Measurements from ENCODE around the gene FGF14. TPM values are rescaled to one million over a fixed set of nuclear protein-coding genes. Genes with fewer than 3 reads are reported as not detected.
A peak's percentile ranks its signal among the peaks of the same experiment; 100 is the strongest.
"Not testable (repeated sequence)": the region's sequence is repeated elsewhere in the genome, so short reads cannot be mapped to it uniquely, and the experiment has no call there.

FGF14 gene
- total and polyA plus RNA-seq, 2 experiments from 2014 or later: 0.73 TPM; not detected in 1

DNA sequence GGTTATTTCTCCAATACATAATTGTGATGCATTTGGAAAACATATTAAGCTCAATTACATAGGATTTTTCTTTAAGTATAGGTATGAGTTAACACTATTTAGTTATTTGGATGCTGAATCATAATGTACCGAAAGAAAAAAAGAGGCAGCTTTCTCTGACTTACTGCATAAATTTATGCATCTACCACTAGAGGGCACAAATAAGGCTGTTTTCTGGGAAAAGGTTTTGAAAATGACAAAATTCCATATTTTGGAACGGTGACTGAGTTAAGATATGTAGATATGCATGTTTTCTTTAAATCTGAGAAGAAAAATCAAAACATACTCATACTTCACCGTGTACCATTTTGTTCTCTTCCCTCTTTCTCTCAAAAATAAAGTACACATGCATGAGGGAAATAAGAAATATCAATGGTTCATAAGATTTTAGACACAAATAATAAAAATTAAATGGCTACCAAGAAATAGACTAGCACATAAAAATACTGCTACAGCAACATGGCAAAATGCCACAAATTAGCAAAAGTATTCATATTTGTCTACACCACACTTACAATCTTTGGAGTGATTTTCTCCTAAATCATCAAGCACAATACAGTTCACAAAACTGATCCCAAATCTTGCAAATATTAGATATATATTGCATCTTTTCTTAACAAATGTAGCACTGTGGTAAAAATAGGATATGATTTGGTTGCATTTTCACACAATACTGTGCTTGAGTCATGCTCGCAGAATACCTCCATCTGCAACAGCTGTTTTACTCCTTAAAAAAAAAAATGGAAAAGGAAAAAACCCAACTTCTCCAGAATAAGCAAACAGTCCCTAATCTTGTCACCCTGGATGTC lies 260.0 kb downstream of the FGF14 start:
- H3K4me1 ChIP-seq (ENCODE audit: insufficient read depth): no peaks in the 10 kb centered on the region
- DNase-seq (ENCODE audit: low spot score): peak; percentile 30
- no peak overlapping the region for H3K4me3 ChIP-seq
- WGBS (ENCODE audit: low lambda C conversion rate, missing lambda C conversion rate): 44% methylated on average over 4 of the region's 4 CpGs
- H3K27me3 ChIP-seq: no peaks in the 10 kb centered on the region
- H3K36me3 ChIP-seq (replicated peaks; ENCODE audit: insufficient read depth, low read depth): no peaks in the 10 kb centered on the region
- H3K9me2 ChIP-seq (replicated peaks; ENCODE audit: insufficient read depth): no peaks in the 10 kb centered on the region
- H3K27ac ChIP-seq: no peak overlapping the region
- no peaks in the 10 kb centered on the region for H3K9me3 ChIP-seq (ENCODE audit: low read depth)
- H4K20me1 ChIP-seq (ENCODE audit: insufficient read depth, poor library complexity, severe bottlenecking): no peaks in the 10 kb centered on the region
- H3K79me2 ChIP-seq: no peaks in the 10 kb centered on the region
- no peak overlapping the region for H3K4me2 ChIP-seq
- TF ChIP-seq, protein P1, sequence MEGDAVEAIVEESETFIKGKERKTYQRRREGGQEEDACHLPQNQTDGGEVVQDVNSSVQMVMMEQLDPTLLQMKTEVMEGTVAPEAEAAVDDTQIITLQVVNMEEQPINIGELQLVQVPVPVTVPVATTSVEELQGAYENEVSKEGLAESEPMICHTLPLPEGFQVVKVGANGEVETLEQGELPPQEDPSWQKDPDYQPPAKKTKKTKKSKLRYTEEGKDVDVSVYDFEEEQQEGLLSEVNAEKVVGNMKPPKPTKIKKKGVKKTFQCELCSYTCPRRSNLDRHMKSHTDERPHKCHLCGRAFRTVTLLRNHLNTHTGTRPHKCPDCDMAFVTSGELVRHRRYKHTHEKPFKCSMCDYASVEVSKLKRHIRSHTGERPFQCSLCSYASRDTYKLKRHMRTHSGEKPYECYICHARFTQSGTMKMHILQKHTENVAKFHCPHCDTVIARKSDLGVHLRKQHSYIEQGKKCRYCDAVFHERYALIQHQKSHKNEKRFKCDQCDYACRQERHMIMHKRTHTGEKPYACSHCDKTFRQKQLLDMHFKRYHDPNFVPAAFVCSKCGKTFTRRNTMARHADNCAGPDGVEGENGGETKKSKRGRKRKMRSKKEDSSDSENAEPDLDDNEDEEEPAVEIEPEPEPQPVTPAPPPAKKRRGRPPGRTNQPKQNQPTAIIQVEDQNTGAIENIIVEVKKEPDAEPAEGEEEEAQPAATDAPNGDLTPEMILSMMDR (IDR thresholded peaks at IDR 0.05; ENCODE audit: poor library complexity): peak; percentile 81
- TF ChIP-seq EZH2phosphoT487 (IDR thresholded peaks at IDR 0.05; ENCODE audit: low read depth, severe bottlenecking, unreplicated experiment): no peak
- H2AFZ ChIP-seq: no peak overlapping the region

DNA sequence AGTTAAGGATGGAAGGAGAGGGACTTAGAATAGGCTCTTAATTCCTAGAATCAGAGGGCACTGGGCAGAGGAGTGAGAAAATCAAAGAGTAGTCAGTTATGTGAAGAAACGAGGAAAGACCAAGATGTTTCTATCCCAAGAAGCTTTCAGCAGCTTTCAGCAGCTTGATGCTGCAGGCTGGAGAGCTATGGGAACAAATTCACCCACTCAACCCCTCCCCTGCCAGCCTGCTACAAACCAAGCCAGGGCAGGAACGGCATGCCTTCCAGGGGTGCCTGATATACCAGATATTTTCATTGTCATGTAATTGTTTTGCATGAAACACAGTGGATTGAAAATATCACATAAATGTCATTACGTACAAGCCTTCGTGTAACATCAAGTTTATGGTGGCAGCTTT lies 262.2 kb downstream of the FGF14 start:
- Histone ChIP-seq H3K36me3 (replicated peaks; ENCODE audit: insufficient read depth, low read depth) (no peaks in the 10 kb centered on the region), H3K9me3 (ENCODE audit: low read depth) (no peaks in the 10 kb centered on the region), H4K20me1 (ENCODE audit: insufficient read depth, poor library complexity, severe bottlenecking) (no peaks in the 10 kb centered on the region), H3K4me3 (no peak overlapping the region), H3K4me2 (no peak overlapping the region), H3K79me2 (no peaks in the 10 kb centered on the region), H3K27me3 (no peaks in the 10 kb centered on the region), H3K4me1 (ENCODE audit: insufficient read depth) (no peaks in the 10 kb centered on the region), H3K9me2 (replicated peaks; ENCODE audit: insufficient read depth) (no peaks in the 10 kb centered on the region), H2AFZ (no peak overlapping the region), H3K27ac (no peak overlapping the region)
- DNase-seq (ENCODE audit: low spot score): no peak
- 81% methylated on average over 4 of the region's 4 CpGs for WGBS (ENCODE audit: low lambda C conversion rate, missing lambda C conversion rate)
- no peak for TF ChIP-seq EZH2phosphoT487 (IDR thresholded peaks at IDR 0.05; ENCODE audit: low read depth, severe bottlenecking, unreplicated experiment)
- TF ChIP-seq, protein P1 (IDR thresholded peaks at IDR 0.05; ENCODE audit: poor library complexity): no peak
- TF ChIP-seq EZH2 (IDR thresholded peaks at IDR 0.05; ENCODE audit: borderline replicate concordance): no peak

DNA sequence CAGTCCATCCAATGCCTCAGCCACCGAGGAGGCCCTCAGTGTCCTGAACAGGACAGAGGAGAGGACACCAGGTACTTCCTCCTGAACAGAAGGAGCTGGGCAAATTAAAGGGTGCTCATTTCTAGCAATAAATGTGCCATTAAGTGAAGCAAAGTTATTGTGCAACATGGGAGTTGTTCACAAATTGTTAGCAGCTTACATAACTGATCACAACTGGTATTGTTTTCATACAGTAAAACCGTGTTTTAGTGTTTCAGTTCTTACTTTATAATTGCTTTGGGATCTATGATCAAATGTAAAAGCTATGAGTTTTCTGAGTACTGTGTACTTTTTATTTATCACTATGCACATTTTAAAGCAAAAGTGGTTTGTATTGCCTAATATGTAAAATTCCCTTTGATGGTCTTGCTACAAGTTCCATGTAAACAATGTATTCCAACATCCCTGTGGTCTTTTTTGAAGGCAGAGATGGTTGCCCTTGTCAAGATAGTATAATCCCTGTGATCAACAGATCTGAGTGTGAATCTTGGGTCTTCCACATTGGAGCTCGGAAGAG lies 263.1 kb downstream of the FGF14 start:
- no peak overlapping the region for H2AFZ ChIP-seq

DNA sequence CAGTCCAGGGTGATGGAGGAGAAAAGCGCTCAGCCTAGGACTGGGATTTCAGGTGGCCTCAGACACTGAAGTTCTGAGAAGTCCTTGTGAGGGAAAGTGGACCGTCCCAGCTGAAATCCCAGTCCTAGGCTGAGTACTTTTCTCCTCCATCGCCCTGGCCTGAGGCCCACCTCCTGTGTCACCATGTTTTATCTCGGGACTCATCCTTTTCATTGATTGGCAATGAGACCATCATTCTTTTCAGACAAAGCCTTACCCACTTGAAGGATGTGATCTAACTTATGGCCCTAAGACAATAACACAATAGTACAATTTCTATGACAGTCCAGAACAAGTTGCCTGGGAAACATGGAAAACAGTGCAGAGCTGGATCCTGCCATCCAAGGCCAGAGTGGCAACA lies 263.9 kb downstream of the FGF14 start:
- not testable (repeated sequence) for H3K27me3 ChIP-seq; H3K4me1 ChIP-seq (ENCODE audit: insufficient read depth); H3K4me2 ChIP-seq; H3K36me3 ChIP-seq (replicated peaks; ENCODE audit: insufficient read depth, low read depth); H3K9me3 ChIP-seq (ENCODE audit: low read depth); H3K79me2 ChIP-seq; H3K27ac ChIP-seq; DNase-seq (ENCODE audit: low spot score); H3K9me2 ChIP-seq (replicated peaks; ENCODE audit: insufficient read depth); H3K4me3 ChIP-seq; H4K20me1 ChIP-seq (ENCODE audit: insufficient read depth, poor library complexity, severe bottlenecking); H2AFZ ChIP-seq
- 95% methylated on average over 4 of the region's 4 CpGs for WGBS (ENCODE audit: low lambda C conversion rate, missing lambda C conversion rate)

More for the DNA sequence above, 263.1 kb downstream of the FGF14 start:
- H3K79me2 ChIP-seq: no peaks in the 10 kb centered on the region
- no peaks in the 10 kb centered on the region for H3K36me3 ChIP-seq (replicated peaks; ENCODE audit: insufficient read depth, low read depth)
- no peaks in the 10 kb centered on the region for H3K27me3 ChIP-seq
- DNase-seq (ENCODE audit: low spot score): no peak
- H3K4me3 ChIP-seq: no peak overlapping the region
- no peaks in the 10 kb centered on the region for H4K20me1 ChIP-seq (ENCODE audit: insufficient read depth, poor library complexity, severe bottlenecking)
- no peak overlapping the region for H3K27ac ChIP-seq
- H3K9me2 ChIP-seq (replicated peaks; ENCODE audit: insufficient read depth): no peaks in the 10 kb centered on the region
- WGBS (ENCODE audit: low lambda C conversion rate, missing lambda C conversion rate): 86% methylated on average over 3 of the region's 3 CpGs
- H3K4me1 ChIP-seq (ENCODE audit: insufficient read depth): no peaks in the 10 kb centered on the region
- no peak overlapping the region for H3K4me2 ChIP-seq
- no peaks in the 10 kb centered on the region for H3K9me3 ChIP-seq (ENCODE audit: low read depth)
- TF ChIP-seq, protein P1 (IDR thresholded peaks at IDR 0.05; ENCODE audit: poor library complexity): no peak
- no peak for TF ChIP-seq EZH2 (IDR thresholded peaks at IDR 0.05; ENCODE audit: borderline replicate concordance)
- no peak for TF ChIP-seq EZH2phosphoT487 (IDR thresholded peaks at IDR 0.05; ENCODE audit: low read depth, severe bottlenecking, unreplicated experiment)
